PC-9 (cell line): Measurements from ENCODE around the gene TNIK. TPM values are rescaled to one million over a fixed set of nuclear protein-coding genes. Genes with fewer than 3 reads are reported as not detected.

Source experiments
- BruUV-seq: library from RNA; stranded (reverse); fragments of 400-500 nt; replicated peaks from 2 replicates; lab custom pipeline; 2021; lab: Mats Ljungman, UMichigan
- CTCF ChIA-PET: fragments of 300-600 bp; sonication (Branson Sonifier 250); formaldehyde crosslinking; loops from one replicate; lab custom pipeline; 2022; ENCODE audit warnings: antibody characterized with exemption; lab: Charles Lee
- POLR2A ChIA-PET: fragments of 300-600 bp; sonication (Branson Sonifier 250); formaldehyde crosslinking; loops from one replicate; lab custom pipeline; 2022; ENCODE audit warnings: antibody characterized with exemption; ENCODE audit not compliant: unreplicated experiment; lab: Charles Lee
- DNase-seq, 2 experiments: peaks; one replicate each; pipeline versions ENCODE4 v3.0.0 to v3.0.0-alpha.2; 2015 to 2022; ENCODE audit warnings: mixed read lengths in 1 of 2
- H2AFZ ChIP-seq: fragments of 200-600 bp; sonication (generic); 2 replicates; pipeline ENCODE4 v1.8.1; 2017; ENCODE audit warnings: antibody characterized with exemption
- H3F3A ChIP-seq: fragments of 200-600 bp; sonication (generic); 2 replicates; pipeline ENCODE4 v1.8.1; 2017; ENCODE audit warnings: antibody characterized with exemption, mild to moderate bottlenecking, low read depth; ENCODE audit not compliant: insufficient read depth
- H3K27ac ChIP-seq: fragments of 200-600 bp; sonication (generic); 2 replicates; pipeline ENCODE4 v1.6.1; 2016; ENCODE audit warnings: mixed run types
- H3K27me3 ChIP-seq: fragments of 200-600 bp; sonication (generic); 2 replicates; pipeline ENCODE4 v1.6.1; 2016; ENCODE audit warnings: low read depth, mixed run types; ENCODE audit not compliant: insufficient read depth
- H3K36me3 ChIP-seq: fragments of 200-600 bp; sonication (generic); 2 replicates; pipeline ENCODE4 v1.6.1; 2016; ENCODE audit warnings: low read depth, mixed run types
- H3K4me1 ChIP-seq: fragments of 200-600 bp; sonication (generic); replicated peaks from 2 replicates; pipeline ENCODE4 v1.6.1; 2016; ENCODE audit warnings: mixed run types; ENCODE audit not compliant: insufficient read depth
- H3K4me2 ChIP-seq: fragments of 200-600 bp; sonication (generic); 2 replicates; pipeline ENCODE4 v1.6.1; 2017; ENCODE audit warnings: mixed run types
- H3K4me3 ChIP-seq: fragments of 200-600 bp; sonication (generic); 2 replicates; pipeline ENCODE4 v1.6.1; 2016; ENCODE audit warnings: mixed run types
- H3K79me2 ChIP-seq: fragments of 200-600 bp; sonication (generic); 2 replicates; pipeline ENCODE4 v1.6.1; 2017; ENCODE audit warnings: low read depth, mixed run types
- H3K9me2 ChIP-seq: fragments of 200-600 bp; sonication (generic); 2 replicates; pipeline ENCODE4 v1.8.1; 2017; ENCODE audit warnings: mild to moderate bottlenecking; ENCODE audit not compliant: insufficient read depth
- H3K9me3 ChIP-seq: fragments of 200-600 bp; sonication (generic); 2 replicates; pipeline ENCODE4 v1.8.1; 2016; ENCODE audit warnings: low read depth; ENCODE audit not compliant: insufficient read depth
- H4K20me1 ChIP-seq: fragments of 200-600 bp; sonication (generic); 2 replicates; pipeline ENCODE4 v1.8.1; 2017; ENCODE audit not compliant: insufficient read depth
- EZH2 ChIP-seq: fragments of 200-600 bp; sonication (generic); IDR thresholded peaks from 2 replicates; pipeline ENCODE4 v1.8.0; 2017; ENCODE audit warnings: antibody characterized with exemption, low read depth
- intact Hi-C: fragments of 100-400 bp; cut with micrococcal nuclease; formaldehyde crosslinking; loops from one replicate; pipeline ENCODE4 v1.10.0; 2022; ENCODE audit not compliant: unreplicated experiment
- total RNA-seq: library from RNA; stranded (reverse); gene quantifications from 2 replicates; pipeline ENCODE4 v1.2.3, GENCODE V29; 2021
- TF ChIP-seq, protein P1 (sequence below): fragments of 200-600 bp; sonication (generic); conservative IDR thresholded peaks from 2 replicates; pipeline ENCODE4 v1.6.1; 2017; ENCODE audit warnings: mixed run types, antibody characterized with exemption, mild to moderate bottlenecking, moderate library complexity

TNIK gene
- total RNA-seq, 1 experiment from 2014 or later: 30.7 TPM

DNA sequence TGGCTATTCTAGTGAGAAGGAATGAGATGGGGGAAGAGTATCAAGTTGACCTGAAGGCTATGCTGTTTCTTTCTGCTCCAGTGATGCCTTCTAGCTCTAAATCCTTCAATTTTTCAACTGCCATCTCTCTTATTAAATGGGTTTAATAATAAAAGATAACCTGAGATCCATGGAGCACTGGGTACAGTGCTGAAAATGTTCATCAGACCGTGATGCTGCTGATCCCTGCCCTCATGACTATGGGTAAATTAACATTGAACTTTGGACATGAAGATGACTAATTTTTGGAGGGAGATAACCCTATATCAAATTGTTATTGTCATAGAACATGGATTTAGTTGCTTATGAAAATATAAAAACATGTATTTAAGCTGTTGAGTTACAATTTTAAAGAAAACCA is 406.0 kb downstream of the TNIK start:
- Histone ChIP-seq H3K27me3 (no peaks in the 10 kb centered on the region), H3K4me2 (no peak overlapping the region; the same call in 1 of the 2 replicates), H3K27ac (peak overlapping the region; percentile 81), H3K9me2 (no peaks in the 10 kb centered on the region), H4K20me1 (no peaks in the 10 kb centered on the region), H2AFZ (no peak overlapping the region), H3F3A (peaks cover 27% of the 10 kb centered on the region), H3K36me3 (no peaks in the 10 kb centered on the region), H3K4me1 (peaks cover 43% of the 10 kb centered on the region), H3K9me3 (peaks cover 5% of the 10 kb centered on the region; the same call in 1 of the 2 replicates), H3K79me2 (no peaks in the 10 kb centered on the region), H3K4me3 (no peak overlapping the region)
- ChIA-PET POLR2A (no interaction called here), CTCF (interaction anchor here (0.7 kb wide), 1 partner anchor 1278 kb away, joined by 4 read pairs; no protein-coding TSS in a partner anchor)
- no TSS peak for BruUV-seq
- TF ChIP-seq, protein P1, sequence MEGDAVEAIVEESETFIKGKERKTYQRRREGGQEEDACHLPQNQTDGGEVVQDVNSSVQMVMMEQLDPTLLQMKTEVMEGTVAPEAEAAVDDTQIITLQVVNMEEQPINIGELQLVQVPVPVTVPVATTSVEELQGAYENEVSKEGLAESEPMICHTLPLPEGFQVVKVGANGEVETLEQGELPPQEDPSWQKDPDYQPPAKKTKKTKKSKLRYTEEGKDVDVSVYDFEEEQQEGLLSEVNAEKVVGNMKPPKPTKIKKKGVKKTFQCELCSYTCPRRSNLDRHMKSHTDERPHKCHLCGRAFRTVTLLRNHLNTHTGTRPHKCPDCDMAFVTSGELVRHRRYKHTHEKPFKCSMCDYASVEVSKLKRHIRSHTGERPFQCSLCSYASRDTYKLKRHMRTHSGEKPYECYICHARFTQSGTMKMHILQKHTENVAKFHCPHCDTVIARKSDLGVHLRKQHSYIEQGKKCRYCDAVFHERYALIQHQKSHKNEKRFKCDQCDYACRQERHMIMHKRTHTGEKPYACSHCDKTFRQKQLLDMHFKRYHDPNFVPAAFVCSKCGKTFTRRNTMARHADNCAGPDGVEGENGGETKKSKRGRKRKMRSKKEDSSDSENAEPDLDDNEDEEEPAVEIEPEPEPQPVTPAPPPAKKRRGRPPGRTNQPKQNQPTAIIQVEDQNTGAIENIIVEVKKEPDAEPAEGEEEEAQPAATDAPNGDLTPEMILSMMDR: no peak
- intact Hi-C loops: loop anchor here (10.0 kb wide), 1 partner anchor 1291 kb away; no protein-coding TSS in a partner anchor
- no peak for DNase-seq

DNA sequence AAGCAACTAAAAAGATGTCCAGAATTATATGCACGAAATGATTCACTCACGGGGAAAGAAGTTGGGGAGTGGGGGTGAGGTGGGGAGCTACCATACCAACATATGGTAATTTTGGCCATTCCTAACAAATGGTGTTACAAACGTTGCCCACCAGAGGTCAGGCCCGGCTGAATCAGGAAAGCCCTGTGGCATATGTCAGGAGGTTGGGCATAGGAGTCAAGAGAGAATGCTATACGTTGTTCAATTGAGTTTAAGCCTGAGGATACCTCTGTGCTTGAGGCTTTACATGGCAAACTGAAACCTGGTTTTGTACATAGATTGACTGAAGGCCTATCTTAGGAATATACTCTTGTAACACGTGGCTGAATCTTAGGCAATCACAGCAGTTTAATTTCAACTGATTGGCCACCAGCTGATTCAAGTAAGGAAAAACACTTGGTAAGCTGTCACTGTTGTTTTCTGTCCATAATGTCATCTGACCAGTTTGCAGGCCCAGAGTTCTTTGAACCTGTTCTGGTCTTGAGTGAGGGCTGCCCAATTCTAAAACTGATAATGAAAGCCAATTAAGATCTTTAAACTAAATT is 410.3 kb downstream of the TNIK start:
- no peaks in the 10 kb centered on the region for H3K27me3 ChIP-seq
- H3K9me3 ChIP-seq: peaks cover 5% of the 10 kb centered on the region; the same call in 1 of the 2 replicates
- peaks cover 24% of the 10 kb centered on the region for H3K4me1 ChIP-seq
- H3K27ac ChIP-seq: no peak overlapping the region
- H3K4me2 ChIP-seq: no peak overlapping the region
- no peak overlapping the region for H3K4me3 ChIP-seq
- ChIA-PET CTCF (interaction anchor here (0.5 to 1.3 kb wide), 4 partner anchors 8 to 723 kb away, joined by 3 to 7 read pairs (median 4); no protein-coding TSS in a partner anchor), POLR2A (no interaction called here)
- no peaks in the 10 kb centered on the region for H3K9me2 ChIP-seq
- H2AFZ ChIP-seq: no peak overlapping the region
- TF ChIP-seq EZH2: no peak
- TF ChIP-seq, protein P1: peak; percentile 86
- H4K20me1 ChIP-seq: no peaks in the 10 kb centered on the region
- H3K79me2 ChIP-seq: no peaks in the 10 kb centered on the region
- peaks cover 10% of the 10 kb centered on the region for H3F3A ChIP-seq
- no peaks in the 10 kb centered on the region for H3K36me3 ChIP-seq
- BruUV-seq: no TSS peak
- peak; percentile 53 to 64 for DNase-seq
- intact Hi-C loops: loop anchor here (1.0 to 10.0 kb wide), 6 partner anchors 21 to 1295 kb away; no protein-coding TSS in a partner anchor

- intact Hi-C loops: loop anchor here (5.0 kb wide), 1 partner anchor 84 kb away; no protein-coding TSS in a partner anchor
- Histone ChIP-seq H3K9me2 (no peaks in the 10 kb centered on the region), H3K4me2 (no peak overlapping the region), H3K4me1 (peaks cover 21% of the 10 kb centered on the region), H3K36me3 (no peaks in the 10 kb centered on the region), H3K4me3 (no peak overlapping the region), H2AFZ (no peak overlapping the region), H3K9me3 (no peaks in the 10 kb centered on the region), H4K20me1 (no peaks in the 10 kb centered on the region), H3K27ac (no peak overlapping the region), H3K27me3 (no peaks in the 10 kb centered on the region), H3K79me2 (no peaks in the 10 kb centered on the region), H3F3A (peaks cover 6% of the 10 kb centered on the region)
- CTCF ChIA-PET: interaction anchor here (0.6 kb wide), 1 partner anchor 423 kb away, joined by 3 read pairs; no protein-coding TSS in a partner anchor
- DNase-seq: no peak
- TF ChIP-seq EZH2: no peak
- TF ChIP-seq, protein P1: no peak
- POLR2A ChIA-PET: no interaction called here
- BruUV-seq: no TSS peak
These were observed 413.4 kb downstream of the TNIK start for GRCh38 chr3:171046760-171047159.
